ENCODE measurements around the gene MRGPRG.

The MRGPRG gene

GRCh38 chr11:3193373-3194015 lies 25.1 kb downstream of the MRGPRG start:
- FAIRE-seq: no peak

DNA sequence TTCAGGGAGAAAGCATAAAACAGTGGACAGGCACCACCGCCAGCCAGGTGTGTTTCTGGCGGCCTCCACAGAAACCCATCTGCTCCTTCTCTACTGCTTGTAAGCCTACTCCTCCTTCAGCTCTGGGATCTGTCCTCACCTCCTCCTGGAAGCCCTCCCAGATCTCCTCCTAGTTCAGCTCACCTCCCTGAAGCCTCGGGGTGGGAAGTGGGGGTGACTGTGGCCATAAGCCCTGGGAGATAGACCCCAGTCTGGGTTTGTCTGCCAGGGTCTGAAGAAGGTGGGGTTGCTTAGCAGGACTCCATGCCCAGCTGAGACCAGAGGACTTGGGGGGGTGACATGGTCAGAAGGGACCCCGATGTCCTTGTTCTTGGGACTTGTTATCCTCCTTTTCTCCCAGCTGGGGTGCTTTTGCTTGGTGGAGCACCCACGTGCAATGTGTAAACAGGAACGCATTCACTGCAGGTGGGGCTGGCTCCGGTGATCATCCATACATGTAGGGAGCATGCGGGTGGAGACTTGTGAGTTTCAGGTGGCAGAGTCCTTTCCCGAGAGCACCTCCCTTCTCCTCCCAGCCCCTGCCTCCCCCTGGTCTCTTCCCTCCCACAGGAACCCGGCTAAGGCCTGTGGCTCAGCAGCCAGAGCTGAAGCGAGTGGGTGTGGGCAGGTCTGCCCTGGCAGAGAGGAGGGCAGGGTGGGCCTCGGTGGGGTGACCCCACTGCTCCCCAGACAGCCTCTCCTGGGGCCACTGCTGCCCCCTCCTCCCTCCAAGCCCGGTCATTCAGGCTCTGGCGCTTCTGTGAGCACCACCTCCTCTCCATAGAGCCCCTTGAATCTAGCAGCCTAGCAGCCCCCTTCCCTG lies 25.9 kb downstream of the MRGPRG start:
- FAIRE-seq: no peak

- FAIRE-seq: no peak
Observed at GRCh38 chr11:3191586-3192324, 26.9 kb downstream of the MRGPRG start.

GRCh38 chr11:3190600-3190999 lies 28.0 kb downstream of the MRGPRG start:
- FAIRE-seq: no peak

- FAIRE-seq: no peak
Observed at GRCh38 chr11:3189886-3190583, 28.6 kb downstream of the MRGPRG start.

GRCh38 chr11:3189196-3189843 lies 29.3 kb downstream of the MRGPRG start:
- no peak for FAIRE-seq

- FAIRE-seq: no peak
Observed at GRCh38 chr11:3188496-3189195, 30.0 kb downstream of the MRGPRG start.

GRCh38 chr11:3186166-3186953 lies 32.3 kb downstream of the MRGPRG start:
- FAIRE-seq: no peak

- no peak for FAIRE-seq
Observed at GRCh38 chr11:3184732-3185347, 33.8 kb downstream of the MRGPRG start.

GRCh38 chr11:3183523-3183922 lies 35.1 kb downstream of the MRGPRG start:
- FAIRE-seq: no peak

DNA sequence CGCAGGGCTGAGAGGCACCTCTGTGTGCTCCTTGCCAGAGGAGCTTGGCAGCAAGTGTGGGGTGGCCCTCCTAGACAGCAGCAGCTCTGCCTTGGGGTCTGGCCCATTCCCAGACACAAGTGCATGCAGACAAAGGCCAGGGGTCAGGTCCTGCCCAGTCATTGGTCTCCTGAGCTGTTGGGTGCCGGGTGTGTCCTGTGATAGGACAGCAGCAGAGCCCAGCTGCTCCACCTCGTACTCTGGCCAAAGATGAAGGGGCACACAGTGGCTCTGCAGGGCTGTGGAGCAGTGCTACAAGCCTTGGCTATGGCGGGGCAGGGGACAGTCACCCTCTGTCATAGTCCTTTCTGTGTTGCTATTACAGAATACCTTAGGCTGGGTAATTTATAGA lies 36.2 kb downstream of the MRGPRG start:
- FAIRE-seq: no peak

- FAIRE-seq: no peak
Observed at GRCh38 chr11:3181725-3182461, 36.7 kb downstream of the MRGPRG start.

- FAIRE-seq: no peak
Observed at GRCh38 chr11:3180869-3181268, 37.7 kb downstream of the MRGPRG start.

GRCh38 chr11:3178349-3178748 lies 40.3 kb downstream of the MRGPRG start:
- no peak for FAIRE-seq

- no peak for FAIRE-seq
Observed at GRCh38 chr11:3177931-3178330, 40.7 kb downstream of the MRGPRG start.

- no peak for FAIRE-seq
Observed at GRCh38 chr11:3176487-3176886, 42.1 kb downstream of the MRGPRG start.

- no peak for FAIRE-seq
Observed at GRCh38 chr11:3175194-3175593, 43.4 kb downstream of the MRGPRG start.

- no peak for FAIRE-seq
Observed at GRCh38 chr11:3174387-3174786, 44.2 kb downstream of the MRGPRG start.

GRCh38 chr11:3173795-3174194 lies 44.8 kb downstream of the MRGPRG start:
- no peak for FAIRE-seq
